ENCODE results near the gene APPBP2.

The APPBP2 gene

DNA sequence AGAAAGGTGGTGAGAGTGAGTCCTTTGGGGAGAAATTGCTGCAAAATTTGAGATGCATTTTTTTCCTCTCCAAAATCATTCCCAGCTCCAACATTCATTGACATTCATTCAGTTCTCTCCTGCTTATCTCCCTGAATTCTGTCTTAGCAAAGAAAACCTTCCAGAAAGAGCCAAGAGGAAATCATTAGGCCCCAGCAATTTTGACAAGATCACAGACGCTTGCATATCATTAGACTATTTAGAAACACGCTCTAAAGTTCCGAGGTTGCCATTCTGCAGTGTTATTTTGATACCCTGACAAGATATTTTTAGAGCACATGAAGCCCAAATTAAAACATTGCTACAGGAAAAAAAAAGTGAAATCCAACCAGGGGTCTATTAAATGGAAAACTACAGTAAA is 113.3 kb downstream of the APPBP2 start:
- DNase-seq (ENCODE audit: extremely low spot score): no peak
- ChIA-PET POLR2A (no interaction called here), CTCF (interaction anchor here (1.0 to 3.3 kb wide), 6 partner anchors 9 to 111 kb away, joined by 3 to 15 read pairs (median 3); partner anchors contain the start of gene CHCT1)

DNA sequence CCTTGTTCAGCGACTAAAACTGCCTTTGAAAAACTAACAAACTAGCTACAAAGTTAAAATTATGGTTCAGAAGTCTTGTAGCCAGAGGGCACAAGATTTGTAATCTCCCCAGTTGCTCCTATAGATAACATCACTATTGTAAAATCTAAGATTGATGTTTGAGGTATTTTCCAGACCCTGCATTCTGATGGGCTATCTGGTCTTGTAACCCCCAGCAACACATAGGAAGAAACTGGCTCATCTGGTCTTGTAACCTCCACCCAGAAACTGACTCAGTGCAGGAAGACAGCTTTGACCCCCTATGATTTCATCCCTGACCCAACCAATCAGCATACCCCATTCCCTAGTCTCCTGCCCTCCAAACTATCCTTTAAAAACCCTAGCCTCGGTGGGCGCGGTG is 116.0 kb downstream of the APPBP2 start:
- TF ChIP-seq, protein P1, sequence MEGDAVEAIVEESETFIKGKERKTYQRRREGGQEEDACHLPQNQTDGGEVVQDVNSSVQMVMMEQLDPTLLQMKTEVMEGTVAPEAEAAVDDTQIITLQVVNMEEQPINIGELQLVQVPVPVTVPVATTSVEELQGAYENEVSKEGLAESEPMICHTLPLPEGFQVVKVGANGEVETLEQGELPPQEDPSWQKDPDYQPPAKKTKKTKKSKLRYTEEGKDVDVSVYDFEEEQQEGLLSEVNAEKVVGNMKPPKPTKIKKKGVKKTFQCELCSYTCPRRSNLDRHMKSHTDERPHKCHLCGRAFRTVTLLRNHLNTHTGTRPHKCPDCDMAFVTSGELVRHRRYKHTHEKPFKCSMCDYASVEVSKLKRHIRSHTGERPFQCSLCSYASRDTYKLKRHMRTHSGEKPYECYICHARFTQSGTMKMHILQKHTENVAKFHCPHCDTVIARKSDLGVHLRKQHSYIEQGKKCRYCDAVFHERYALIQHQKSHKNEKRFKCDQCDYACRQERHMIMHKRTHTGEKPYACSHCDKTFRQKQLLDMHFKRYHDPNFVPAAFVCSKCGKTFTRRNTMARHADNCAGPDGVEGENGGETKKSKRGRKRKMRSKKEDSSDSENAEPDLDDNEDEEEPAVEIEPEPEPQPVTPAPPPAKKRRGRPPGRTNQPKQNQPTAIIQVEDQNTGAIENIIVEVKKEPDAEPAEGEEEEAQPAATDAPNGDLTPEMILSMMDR (IDR thresholded peaks at IDR 0.05; ENCODE audit: control extremely low read depth, extremely low read depth, low read depth, missing control alignments): no peak
- ChIA-PET POLR2A (no interaction called here), CTCF (interaction anchor here (1.2 to 3.4 kb wide), 4 partner anchors 9 to 226 kb away, joined by 3 to 9 read pairs (median 6); no protein-coding TSS in a partner anchor)
- DNase-seq (ENCODE audit: extremely low spot score): no peak

More for the DNA sequence above, 113.3 kb downstream of the APPBP2 start:
- TF ChIP-seq, protein P1 (IDR thresholded peaks at IDR 0.05; ENCODE audit: control extremely low read depth, extremely low read depth, low read depth, missing control alignments): no peak

DNA sequence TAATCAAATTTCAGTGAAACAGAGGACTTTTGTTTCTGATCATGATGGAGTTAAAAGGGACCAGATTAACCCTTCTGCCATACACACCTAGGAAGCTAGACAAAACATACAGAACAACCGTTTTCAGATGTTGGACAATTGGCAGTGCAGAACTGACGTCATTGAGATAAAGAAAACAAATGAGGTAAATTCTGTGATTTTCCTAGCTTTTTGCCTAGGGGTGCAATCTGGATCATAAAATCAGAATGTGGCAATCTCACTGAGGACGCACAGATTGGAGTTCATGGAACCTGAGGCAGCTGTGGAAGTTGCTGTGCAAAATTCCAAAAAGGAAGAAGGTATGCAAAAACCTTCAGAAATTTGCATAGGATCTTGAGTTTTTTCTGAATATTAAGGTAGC is 119.2 kb downstream of the APPBP2 start:
- CTCF ChIA-PET: interaction anchor here (0.9 to 1.6 kb wide), 3 partner anchors 14 to 163 kb away, joined by 3 to 5 read pairs (median 5); partner anchors contain the start of gene CHCT1

DNA sequence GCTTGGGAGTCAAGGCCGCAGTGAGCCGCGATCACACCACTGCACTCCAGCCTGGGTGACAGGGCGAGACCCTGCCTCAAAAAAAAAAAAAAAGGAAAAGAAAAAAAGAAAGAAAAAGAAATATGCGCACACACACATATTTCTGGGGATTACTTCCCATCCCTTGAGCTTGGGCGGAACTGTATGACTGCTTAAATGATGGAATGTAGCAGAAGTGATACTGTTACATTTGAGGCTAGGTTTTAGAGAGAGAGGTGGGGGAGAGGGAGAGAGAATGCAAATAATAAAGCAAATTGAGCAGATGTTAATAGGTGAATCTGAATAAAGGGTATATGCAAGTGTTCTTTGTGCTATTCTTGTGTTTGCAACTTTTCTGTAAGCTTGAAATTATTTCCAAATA is 122.1 kb downstream of the APPBP2 start:
- TF ChIP-seq, protein P1 (IDR thresholded peaks at IDR 0.05; ENCODE audit: control extremely low read depth, extremely low read depth, low read depth, missing control alignments): no peak
- CTCF ChIA-PET: interaction anchor here (1.8 to 2.6 kb wide), 2 partner anchors 12 to 17 kb away, joined by 5 to 14 read pairs; partner anchors contain the start of genes CHCT1 and USP32
- POLR2A ChIA-PET: no interaction called here
- DNase-seq (ENCODE audit: extremely low spot score): no peak

More for the DNA sequence above, 119.2 kb downstream of the APPBP2 start:
- TF ChIP-seq, protein P1 (IDR thresholded peaks at IDR 0.05; ENCODE audit: control extremely low read depth, extremely low read depth, low read depth, missing control alignments): no peak
- DNase-seq (ENCODE audit: extremely low spot score): no peak
- POLR2A ChIA-PET: interaction anchor here (0.6 kb wide), 1 partner anchor 21 kb away, joined by 3 read pairs; no protein-coding TSS in a partner anchor

DNA sequence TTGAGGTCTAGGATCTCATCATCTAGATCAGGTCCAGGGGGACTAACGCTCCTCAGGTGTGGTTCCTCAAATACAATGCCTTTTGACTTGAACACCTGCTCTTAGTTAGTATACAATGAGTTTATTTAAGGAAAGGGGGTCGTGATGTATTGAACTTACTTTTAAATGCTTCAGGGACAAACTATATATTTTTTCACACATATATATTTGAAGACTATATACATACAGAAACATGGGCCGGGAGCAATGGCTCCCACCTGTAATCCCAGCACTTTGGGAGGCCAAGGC is 122.6 kb downstream of the APPBP2 start:
- TF ChIP-seq, protein P1 (IDR thresholded peaks at IDR 0.05; ENCODE audit: control extremely low read depth, extremely low read depth, low read depth, missing control alignments): no peak
- ChIA-PET CTCF (interaction anchor here (1.8 to 2.6 kb wide), 2 partner anchors 12 to 18 kb away, joined by 5 to 14 read pairs; partner anchors contain the start of genes CHCT1 and USP32), POLR2A (no interaction called here)

DNA sequence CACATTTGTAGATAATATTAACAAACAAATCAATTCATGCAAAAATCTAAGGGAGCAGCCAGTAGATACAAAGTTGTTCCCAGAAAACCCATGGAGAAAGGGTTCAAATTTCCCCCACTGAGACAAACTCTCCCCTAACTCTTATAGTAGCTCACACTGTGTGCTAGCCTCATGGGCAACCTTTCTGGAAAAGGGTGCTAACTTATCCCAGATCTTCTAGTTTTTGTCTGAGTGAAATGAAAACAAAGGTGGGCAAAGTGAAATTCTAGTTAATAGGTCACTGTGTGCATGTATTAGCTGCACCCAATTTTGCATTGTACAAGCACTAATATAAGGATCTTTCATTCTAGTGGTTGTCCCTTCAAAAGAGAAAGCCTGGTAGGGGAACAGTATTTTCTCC is 124.2 kb downstream of the APPBP2 start:
- no peak for DNase-seq (ENCODE audit: extremely low spot score)
- TF ChIP-seq, protein P1 (IDR thresholded peaks at IDR 0.05; ENCODE audit: control extremely low read depth, extremely low read depth, low read depth, missing control alignments): no peak
- CTCF ChIA-PET: interaction anchor here (1.5 kb wide), 1 partner anchor 19 kb away, joined by 5 read pairs; no protein-coding TSS in a partner anchor
- POLR2A ChIA-PET: no interaction called here

More for the DNA sequence above, 122.6 kb downstream of the APPBP2 start:
- no peak for DNase-seq (ENCODE audit: extremely low spot score)

All from GM10248 (cell line).